GM21825 (cell line): ENCODE results near the gene UBAC1.
"Not testable (repeated sequence)": the region's sequence is repeated elsewhere in the genome, so short reads cannot be mapped to it uniquely, and the experiment has no call there.

Experiments
- ATAC-seq: cut with Tn5 transposase; IDR thresholded peaks from one replicate; pipeline ENCODE4 v1.9.1; 2021; ENCODE audit warnings: mild to moderate bottlenecking, moderate library complexity; ENCODE audit not compliant: unreplicated experiment

Gene UBAC1

DNA sequence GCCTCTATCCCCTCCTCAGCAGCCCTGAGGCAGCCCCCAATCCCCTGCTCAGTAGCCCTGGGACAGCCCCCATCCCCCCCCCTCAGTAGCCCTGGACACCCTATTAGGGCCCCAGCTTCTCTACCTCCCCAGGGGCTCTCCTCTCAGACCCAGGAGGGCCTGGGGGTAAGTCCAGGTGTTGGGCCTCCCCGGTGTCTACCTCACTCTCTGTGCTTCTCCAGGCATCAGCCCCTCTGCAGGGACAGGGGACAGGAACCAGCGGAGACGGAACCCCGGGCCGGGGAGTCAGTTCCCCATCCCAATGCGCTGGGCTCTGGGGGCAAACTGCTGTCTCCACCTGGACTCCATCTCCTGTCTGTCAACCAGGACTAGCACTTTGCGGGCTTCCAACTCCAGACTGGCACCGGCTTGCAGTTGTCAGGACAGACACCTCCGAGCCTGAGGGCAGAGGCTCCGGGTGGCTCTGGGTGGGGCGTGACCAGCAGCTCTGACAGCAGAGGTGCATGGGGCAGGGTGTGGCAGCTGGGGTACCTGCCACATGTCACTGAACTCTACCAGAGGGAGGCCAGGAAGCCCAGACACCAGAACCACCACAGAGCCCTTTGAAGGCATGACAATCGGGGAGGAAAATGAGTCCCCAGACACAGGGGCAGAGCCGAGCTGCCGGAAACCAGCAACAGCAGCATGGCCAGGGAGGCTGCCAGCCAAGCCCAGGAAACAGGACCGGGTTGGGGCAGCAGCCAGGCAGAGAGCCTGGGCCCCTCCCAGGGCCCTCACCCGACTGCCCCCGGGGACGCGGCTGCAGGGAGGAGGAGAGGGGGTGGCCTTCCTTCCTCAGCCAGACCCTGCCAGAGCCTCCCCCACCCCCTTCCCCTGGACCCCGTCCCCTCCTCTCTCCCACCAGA, 17.7 kb upstream of the UBAC1 start:
- no peak for ATAC-seq

- ATAC-seq = no peak
These were observed 15.8 kb upstream of the UBAC1 start for GRCh38 chr9:135976944-135977343.

GRCh38 chr9:135976531-135976930, 15.4 kb upstream of the UBAC1 start:
- no peak for ATAC-seq

GRCh38 chr9:135975834-135976233, 14.7 kb upstream of the UBAC1 start:
- no peak for ATAC-seq

- ATAC-seq = no peak
These were observed 13.0 kb upstream of the UBAC1 start for GRCh38 chr9:135974220-135974573.

- no peak for ATAC-seq
These were observed 12.4 kb upstream of the UBAC1 start for GRCh38 chr9:135973277-135974219.

GRCh38 chr9:135971892-135972291, 10.7 kb upstream of the UBAC1 start:
- no peak for ATAC-seq

DNA sequence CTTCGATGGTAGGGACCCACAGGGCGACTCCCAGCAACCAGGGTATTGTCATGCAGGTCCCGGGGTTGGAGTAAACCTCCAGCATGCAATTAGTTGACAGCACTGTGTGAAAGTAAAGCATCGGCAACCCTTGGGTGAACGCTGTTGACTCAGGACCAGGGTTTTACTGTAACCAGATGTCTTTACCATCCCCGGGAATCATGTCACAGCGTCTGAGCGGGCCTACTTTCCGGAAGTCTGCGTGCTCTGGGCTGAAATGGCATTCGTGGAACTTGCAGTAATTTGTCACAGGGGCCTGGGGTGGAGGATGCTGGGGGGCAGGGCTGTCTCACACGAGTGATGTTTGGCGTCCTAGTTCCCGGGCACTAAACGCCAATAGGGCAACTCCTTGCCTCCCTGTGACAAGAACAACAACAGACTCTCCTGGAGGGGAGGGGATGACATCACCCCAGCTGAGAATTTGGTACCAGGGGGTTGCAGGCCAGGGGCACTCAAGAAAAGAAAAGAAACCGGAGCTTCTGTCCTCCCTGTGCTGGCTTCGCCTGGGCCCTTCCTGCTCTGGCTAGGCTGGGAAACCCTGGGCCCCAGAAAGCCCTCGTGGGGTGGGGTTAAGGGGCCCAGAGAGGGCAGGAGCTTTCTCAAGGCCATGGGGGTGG, 10.1 kb upstream of the UBAC1 start:
- no peak for ATAC-seq

- no peak for ATAC-seq
These were observed 9.1 kb upstream of the UBAC1 start for GRCh38 chr9:135970128-135970815.

DNA sequence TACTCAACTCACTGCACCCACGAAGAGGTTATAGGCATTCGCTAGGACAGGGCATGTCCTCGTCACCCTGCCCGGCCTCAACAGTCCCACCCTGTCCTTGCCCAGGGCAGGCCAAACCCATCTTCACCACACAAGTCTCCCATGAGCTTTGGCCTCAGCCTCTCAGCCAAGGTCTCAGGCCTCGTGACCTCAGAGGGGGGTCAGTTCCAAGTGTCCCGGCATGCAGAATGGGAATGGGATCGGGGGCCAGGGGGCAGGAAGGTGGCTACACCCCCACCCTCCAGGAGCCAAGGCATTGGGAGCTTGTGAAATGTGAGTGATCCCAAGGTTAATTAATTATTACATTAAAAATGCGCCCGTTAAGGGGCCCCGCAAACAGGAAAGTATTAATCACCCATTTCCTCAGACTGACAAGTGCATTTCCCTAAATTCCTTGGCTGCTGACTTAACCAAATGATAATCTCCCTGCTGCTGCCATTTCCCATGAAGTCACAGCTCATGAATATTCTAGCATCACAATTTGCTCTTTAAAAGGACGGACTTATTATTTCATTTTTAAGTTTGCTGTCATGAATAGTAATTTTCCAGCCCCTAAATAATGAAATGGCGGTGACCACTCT, 8.0 kb upstream of the UBAC1 start:
- ATAC-seq = no peak

DNA sequence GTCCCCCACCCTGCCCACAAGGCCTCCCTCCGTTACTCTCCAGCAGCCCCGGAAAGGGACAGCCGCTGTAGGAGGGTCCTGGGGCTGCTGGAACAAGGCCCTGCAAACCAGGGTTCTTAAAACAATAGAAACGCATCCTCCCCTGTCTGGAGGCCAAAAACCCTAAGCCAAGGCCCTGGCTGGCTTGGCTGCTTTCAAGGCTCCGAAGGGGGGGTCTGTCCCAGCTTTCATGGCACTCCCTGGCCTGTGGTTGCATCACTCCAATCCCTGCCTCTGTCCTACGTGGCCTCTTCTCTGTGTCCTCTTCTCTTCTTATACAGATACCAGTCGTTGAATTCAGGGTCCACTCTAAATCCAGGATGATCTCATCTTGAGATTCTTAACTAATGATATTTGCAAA, 7.4 kb upstream of the UBAC1 start:
- no peak for ATAC-seq

GRCh38 chr9:135968083-135968476, 6.9 kb upstream of the UBAC1 start:
- no peak for ATAC-seq

DNA sequence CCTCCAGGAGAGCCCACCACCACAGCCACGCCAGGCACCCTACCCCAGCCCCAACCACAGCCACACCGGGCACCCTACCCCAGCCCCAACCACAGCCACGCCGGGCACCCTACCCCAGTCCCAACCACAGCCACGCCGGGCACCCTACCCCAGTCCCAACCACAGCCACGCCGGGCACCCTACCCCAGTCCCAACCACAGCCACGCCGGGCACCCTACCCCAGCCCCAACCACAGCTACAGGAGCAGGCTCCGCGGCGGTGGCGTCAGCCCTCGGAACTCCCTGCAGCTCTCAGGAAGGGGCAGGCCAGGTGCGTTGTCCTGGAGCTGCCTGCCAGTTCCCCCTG, 5.7 kb upstream of the UBAC1 start:
- ATAC-seq = not testable (repeated sequence)

DNA sequence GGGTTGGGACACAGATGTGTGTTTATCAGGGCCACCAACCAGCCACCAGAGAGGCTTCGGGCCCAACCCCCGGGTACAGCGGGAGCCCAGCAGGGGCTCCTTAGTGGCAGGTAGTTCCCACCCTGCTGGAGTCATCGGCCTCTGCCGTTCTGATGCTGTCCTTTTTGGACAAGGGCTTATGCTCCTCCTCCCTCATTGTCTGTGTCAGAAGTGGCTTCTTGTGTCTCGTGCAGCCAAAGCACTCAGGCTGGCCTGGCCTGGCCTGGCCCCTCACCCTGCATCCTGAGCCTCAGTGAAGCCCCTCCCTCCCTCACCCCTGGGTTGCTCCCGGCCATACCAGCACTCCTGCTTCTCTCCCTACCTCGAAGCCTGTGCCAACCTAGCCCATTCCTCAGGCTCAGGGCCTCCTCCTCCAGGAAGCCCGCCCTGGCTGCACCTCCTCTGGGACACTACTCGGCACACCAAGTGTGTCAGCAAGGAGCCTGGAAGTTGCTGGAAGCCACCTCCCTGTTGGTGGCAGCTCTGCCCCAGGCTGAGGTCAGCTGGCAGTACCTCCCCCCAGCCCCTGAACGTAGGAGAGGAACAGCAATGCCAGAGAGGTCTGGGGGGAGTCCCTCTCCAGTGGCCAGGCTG, 4.1 kb upstream of the UBAC1 start:
- no peak for ATAC-seq

GRCh38 chr9:135963938-135964337, 2.8 kb upstream of the UBAC1 start:
- no peak for ATAC-seq

GRCh38 chr9:135963338-135963737, 2.2 kb upstream of the UBAC1 start:
- ATAC-seq = no peak

- no peak for ATAC-seq
These were observed 1.6 kb upstream of the UBAC1 start for GRCh38 chr9:135962696-135963307.

- no peak for ATAC-seq
These were observed 880 bp upstream of the UBAC1 start for GRCh38 chr9:135961811-135962695.
